NCI-H226 (cell line): ENCODE measurements around the gene COL4A2.

Experiments
- DNase-seq: peaks from one replicate; pipeline ENCODE4 v3.0.0-alpha.2; 2015

COL4A2 gene

GRCh38 chr13:110422913-110423688, 116.0 kb downstream of the COL4A2 start:
- DNase-seq = peak; percentile 23

DNA sequence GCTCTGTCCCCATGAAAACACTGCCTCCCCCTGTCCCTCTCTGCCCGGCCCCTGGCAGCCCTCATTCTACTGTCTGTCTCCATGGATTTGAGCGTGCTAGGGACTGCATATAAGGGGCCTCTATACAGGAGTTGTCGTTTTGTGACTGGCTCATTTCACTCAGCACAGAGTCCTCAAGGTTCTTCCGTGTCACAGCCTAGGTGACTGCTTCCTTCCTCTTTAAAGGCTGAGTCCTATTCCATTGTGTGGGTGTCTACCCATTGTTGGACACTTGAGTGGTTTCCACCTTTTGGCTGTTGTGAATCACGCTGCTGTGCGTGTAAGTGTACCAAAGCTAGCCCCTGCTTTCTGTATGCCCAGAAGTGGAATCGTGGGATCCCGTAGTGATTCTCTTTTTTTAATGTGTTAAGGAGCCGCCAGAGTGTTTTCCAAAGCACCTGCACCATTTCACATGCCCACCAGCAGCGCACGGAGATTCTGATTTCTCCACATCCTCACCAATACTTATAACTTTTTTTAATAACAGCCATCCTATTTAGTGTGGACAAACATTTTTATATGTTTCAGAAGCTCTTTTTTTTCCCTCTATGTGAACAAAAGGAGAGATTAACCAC, 116.7 kb downstream of the COL4A2 start:
- no peak for DNase-seq

- DNase-seq = no peak
Measured at GRCh38 chr13:110424569-110425443, 117.7 kb downstream of the COL4A2 start.

DNA sequence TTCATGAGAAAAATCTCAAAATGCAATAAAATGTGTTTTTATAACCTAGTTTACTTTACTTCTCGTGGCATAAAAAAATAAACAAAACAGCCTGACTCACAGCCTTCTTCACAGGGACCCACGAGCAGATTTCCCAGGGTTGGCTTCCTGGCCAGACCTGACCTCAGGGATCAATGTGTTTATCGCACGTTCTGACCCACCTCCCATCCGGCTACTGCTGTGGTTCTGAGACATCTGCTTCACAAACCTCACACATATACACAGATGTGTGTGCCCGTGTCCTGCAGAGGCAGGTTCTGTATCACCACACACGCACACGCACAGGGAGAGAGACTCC, 118.3 kb downstream of the COL4A2 start:
- no peak for DNase-seq

DNA sequence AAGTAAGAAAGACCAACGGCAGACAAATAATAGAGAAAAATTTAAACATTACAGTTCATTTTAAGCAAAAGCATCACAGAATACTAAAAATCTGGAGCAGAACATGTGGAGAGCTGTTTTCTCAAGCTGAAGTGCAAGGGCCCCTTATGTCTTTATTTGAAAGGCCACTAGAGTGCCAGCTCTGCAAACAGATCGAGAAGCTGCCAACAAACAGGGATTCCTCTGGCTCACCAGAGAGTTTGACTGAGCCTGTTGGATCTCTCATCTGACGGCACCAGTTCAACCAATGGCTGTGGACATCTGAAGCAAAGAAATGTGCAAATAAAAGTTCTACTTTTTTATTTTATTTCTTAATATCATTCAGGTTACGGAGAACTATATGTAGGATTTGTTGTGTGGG, 119.7 kb downstream of the COL4A2 start:
- DNase-seq = no peak

GRCh38 chr13:110428313-110428712, 121.2 kb downstream of the COL4A2 start:
- no peak for DNase-seq

GRCh38 chr13:110430391-110431336, 123.6 kb downstream of the COL4A2 start:
- DNase-seq = no peak

DNA sequence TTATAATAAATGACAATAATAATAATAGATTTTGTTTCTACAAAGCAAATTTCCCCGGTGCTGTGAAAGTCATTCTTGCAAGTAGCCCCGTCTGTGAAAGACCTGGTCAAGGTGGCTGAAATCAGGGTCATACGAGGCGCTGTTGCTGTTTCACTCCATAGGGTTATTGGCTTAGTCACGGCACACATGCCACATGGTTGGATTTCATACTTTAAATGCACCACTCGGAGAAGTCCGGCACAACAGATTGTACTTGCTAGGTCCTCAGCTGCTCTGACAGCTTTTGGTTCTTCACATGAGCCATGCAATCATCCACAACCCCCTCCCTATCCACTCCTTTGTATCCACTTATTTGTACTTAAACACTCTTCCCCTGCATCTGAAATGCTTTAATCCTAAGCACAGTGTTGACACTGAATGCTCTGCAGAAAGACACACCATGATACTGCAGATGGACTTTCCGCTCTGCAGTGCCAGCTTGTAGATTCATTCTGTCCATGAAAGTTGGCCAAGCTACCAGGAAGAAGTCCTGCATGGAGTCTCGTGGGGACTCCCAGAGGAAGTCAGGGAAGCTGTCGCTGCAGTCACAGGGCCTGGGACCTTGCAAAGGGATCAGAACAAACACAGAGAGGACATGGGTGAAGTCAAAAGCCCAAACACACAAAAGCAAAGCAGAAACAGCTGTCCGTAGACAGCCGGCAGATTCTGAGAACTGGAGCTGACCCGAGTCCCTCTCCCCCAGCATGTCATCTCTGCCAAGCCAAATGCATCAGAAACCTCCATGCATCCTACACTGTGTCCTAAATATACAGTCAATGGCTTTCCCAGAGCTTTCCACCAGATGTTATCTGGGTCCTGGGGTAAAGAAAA, 124.6 kb downstream of the COL4A2 start:
- DNase-seq = no peak

- no peak for DNase-seq
Measured at GRCh38 chr13:110432522-110432921, 125.4 kb downstream of the COL4A2 start.

DNA sequence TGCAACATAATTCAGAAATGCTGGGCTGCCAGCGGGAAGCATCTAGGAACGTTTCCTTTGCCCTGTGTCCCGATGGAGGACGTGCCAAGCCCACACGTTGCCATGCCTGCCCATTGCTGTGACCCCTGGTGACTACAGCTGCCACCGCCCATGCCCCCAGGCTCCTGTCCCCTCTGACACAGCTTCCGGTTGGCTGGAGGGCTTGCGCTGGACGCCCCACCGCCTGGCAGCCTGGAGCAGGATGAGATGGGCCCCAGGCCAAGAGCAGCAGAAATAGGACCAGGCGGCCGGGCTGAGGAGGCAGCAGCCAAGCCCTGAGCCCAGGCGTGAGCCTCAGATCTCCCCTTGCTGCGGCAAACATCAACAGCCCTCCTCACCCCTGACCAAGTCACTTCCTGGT, 125.9 kb downstream of the COL4A2 start:
- no peak for DNase-seq

- no peak for DNase-seq
Measured at GRCh38 chr13:110434629-110435028, 127.5 kb downstream of the COL4A2 start.

GRCh38 chr13:110435331-110435730, 128.2 kb downstream of the COL4A2 start:
- no peak for DNase-seq

DNA sequence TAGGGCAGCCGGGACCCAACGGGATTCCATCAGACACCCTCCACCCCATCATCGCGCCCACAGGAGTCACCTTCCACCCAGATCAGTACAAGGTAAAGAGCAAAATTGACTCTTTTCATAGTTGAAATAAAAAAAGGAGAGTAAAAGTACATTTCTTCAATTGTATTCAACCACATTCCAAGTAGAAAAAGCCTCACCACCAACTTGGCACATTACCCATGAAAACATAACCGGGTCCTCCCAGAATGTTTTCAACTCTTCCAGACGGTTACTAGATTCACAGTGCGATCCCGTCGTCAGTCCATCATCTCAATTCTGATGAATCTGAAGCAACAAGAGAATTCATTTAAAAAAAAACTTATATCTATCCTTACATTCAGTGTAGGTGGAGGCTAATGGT, 129.2 kb downstream of the COL4A2 start:
- no peak for DNase-seq

DNA sequence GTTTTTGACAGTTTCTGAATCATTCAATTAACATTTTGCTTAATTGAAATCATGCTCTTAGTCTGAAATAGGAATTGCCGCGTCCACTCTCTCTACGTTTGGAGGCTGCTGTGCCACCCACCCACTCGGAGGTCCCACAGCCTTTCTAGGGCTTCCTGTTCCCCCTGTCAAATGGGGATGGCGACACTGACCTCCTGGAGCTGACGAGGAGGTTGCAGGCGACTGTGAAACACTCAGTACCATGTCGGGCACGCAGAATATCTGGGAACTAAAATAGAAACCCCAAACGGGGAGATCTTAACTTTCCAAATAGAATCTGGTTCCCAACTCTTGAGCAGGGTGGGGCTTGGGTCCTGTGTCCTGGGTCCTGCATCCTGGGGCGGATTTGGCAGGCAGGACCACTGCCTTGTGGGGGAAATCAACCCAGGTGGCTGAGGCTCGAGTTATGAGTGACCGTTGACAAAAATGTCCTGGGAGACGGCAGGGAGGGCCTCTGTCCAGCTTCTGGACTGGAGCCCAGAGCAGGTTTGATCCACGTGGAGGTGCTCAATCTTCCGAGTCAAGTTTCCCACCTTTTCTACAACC, 129.8 kb downstream of the COL4A2 start:
- no peak for DNase-seq

DNA sequence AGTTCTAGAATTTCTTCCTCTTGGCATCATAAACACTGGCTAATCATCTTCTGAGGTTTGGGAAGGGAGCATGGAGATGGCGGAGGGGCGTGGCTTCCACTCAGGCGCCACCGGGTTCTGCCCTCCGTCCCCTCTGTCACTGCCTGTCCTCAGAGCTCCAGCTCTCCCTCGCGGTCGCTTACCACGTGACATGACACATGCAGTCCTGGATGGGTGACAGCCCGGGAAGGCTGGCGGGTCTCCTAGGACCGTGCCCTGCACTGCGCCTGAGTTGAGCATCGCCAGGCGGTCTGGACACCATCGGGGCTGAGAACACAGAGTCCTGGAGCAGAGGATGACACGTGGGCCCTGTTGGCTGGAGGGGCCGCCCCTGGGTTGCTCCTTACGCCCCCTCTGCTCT, 131.1 kb downstream of the COL4A2 start:
- no peak for DNase-seq

GRCh38 chr13:110438776-110439175, 131.7 kb downstream of the COL4A2 start:
- no peak for DNase-seq

DNA sequence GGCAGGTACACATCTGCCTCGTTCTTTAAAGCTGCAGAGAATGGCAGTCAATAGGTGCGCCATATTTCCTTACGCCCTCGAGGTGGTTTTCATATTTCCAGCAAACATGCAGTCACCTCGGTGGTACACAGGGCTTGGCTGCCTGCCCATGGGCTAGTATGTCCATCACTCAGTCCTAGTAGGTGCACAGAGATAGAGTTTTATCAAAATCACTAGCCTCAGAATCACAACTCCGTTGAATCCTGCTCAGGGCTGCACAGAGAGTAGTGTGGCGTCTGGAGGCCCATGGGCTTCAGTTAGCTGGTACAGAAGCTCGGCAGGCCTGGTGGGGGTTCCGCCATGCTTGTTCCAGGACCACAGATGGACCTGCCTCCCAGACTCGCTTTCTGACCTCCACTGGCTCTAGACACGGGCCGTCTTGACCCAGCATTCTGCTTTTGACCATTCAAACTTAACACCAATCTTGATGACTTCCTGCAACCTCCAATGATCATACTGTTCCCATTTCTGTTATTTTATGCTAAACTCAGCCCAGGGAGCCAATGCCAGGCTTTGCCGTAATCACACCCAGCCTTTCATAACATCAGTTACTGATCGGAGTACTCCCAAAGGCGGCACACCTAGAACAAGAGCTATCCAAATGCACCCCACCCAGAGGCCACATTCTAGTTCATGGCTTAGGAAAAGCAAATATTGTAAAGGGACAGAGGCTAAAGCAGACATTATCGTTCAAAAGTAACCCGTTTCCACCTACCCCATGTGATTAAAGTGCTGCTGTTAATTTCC, 134.1 kb downstream of the COL4A2 start:
- DNase-seq = no peak

DNA sequence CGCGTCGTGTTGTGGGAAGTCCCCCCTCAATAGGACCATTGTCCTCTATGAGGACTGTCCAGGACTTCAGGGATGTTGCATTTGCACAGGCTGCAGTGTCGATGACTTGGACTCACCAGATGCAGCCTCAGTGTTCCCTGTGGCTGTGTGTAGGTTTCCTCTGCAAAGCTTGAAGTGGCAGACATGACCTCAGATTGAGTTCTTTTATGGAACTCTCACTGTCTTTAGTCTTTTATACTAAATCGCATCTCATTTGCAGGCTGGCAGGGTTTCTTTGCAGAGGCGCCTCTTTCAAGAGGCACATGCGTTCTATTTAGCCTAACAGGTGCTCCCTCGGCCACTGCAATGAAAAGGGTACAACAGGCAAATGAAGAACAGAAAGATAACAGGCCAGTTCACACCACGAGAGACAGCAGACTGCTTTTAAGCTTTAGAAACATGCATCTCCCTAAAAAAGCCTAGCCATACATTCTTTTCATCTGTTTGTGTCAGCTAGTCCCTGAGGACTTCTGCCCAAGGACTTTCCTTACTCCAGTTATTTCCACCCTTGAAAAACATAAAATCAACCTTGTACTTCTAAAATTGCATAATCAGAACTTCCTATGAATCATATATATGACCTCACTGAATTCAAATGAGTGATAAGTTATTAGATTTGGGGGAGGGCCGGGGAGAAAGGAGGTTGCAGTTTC, 136.0 kb downstream of the COL4A2 start:
- DNase-seq = peak; percentile 67

DNA sequence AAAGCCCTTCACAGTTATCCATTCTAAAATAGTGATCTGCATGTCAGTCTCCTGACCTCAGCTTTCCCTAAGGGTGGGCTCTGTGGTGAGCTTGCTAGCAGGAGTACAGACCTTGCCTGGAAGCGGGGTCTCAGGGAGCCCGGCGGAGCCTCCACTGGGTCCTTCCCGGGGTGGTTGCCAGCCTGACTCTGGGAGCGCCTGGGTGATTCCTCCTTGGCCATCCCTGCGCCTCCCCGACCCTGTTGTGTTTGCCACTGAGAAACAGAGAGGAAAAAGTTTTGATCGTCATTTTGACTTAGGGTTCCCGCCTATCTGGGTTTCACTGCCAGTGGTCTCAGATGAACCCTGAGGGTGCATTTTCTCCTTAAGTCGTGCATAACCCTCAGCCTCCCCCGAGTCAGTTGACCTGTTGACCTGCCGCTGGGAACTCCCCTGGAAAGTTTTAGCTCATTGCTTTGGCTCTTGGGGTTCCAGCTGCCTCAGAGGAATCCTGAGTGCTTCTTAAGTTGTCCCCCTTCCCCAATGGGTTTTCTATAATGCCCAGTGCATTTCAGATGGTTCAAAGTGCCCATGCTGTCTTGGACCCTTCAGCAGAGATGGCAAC, 136.6 kb downstream of the COL4A2 start:
- DNase-seq = peak; percentile 71
